HL-60 (cell line): ENCODE results near the gene PCOLCE2.

ENCODE experiments used
- DNase-seq, 2 experiments: peaks; one replicate each; pipeline ENCODE4 v3.0.0-alpha.2; 2010 to 2020; ENCODE audit warnings: low read depth in 1 of 2, low spot score in 1 of 2
- H3K27ac ChIP-seq: fragments of 250-450 bp; sonication (Bioruptor Pico); replicated peaks from 2 replicates; pipeline ENCODE4 v1.5.1; 2020; ENCODE audit warnings: mild to moderate bottlenecking, moderate library complexity
- H3K27me3 ChIP-seq: fragments of 250-450 bp; sonication (Bioruptor Pico); 2 replicates; pipeline ENCODE4 v1.5.1; 2021; ENCODE audit warnings: mild to moderate bottlenecking, moderate library complexity; ENCODE audit not compliant: insufficient read depth, poor library complexity, severe bottlenecking
- H3K4me3 ChIP-seq: replicated peaks from 2 replicates; pipeline ENCODE4 v1.5.1; 2011; ENCODE audit warnings: mild to moderate bottlenecking, control low read depth, low read length; ENCODE audit not compliant: insufficient read depth
- CTCF ChIP-seq: IDR thresholded peaks from one replicate; pipeline ENCODE4 v1.5.1; 2011; ENCODE audit warnings: low read length, control low read depth, inconsistent platforms; ENCODE audit not compliant: insufficient read depth
- GABPA ChIP-seq: IDR thresholded peaks from 2 replicates; pipeline ENCODE4 v1.6.1; 2012; ENCODE audit warnings: low read depth
- POLR2AphosphoS5 ChIP-seq: IDR thresholded peaks from 2 replicates; pipeline ENCODE4 v1.6.1; 2012; ENCODE audit warnings: low read depth
- REST ChIP-seq: IDR thresholded peaks from 2 replicates; pipeline ENCODE4 v1.6.1; 2012; ENCODE audit warnings: low read depth; ENCODE audit not compliant: insufficient replicate concordance
- SPI1 ChIP-seq: IDR thresholded peaks from 2 replicates; pipeline ENCODE4 v1.6.1; 2012; ENCODE audit warnings: low read depth, mild to moderate bottlenecking, borderline replicate concordance

Gene PCOLCE2

GRCh38 chr3:142925140-142925539 is 36.3 kb upstream of the PCOLCE2 start:
- no peak overlapping the region for H3K27ac ChIP-seq
- H3K27me3 ChIP-seq: no peaks in the 10 kb centered on the region
- DNase-seq: no peak
- TF ChIP-seq CTCF: no peak
- TF ChIP-seq REST: no peak
- TF ChIP-seq SPI1: no peak
- TF ChIP-seq POLR2AphosphoS5: no peak
- no peak for TF ChIP-seq GABPA
- no peak overlapping the region for H3K4me3 ChIP-seq

- Histone ChIP-seq H3K27ac (no peak overlapping the region), H3K27me3 (no peaks in the 10 kb centered on the region), H3K4me3 (no peak overlapping the region)
- DNase-seq: no peak
- TF ChIP-seq SPI1: no peak
- TF ChIP-seq GABPA: no peak
- TF ChIP-seq CTCF: no peak
- TF ChIP-seq POLR2AphosphoS5: no peak
- no peak for TF ChIP-seq REST
These were observed 34.8 kb upstream of the PCOLCE2 start for GRCh38 chr3:142923694-142924093.

- TF ChIP-seq SPI1 (no peak), REST (no peak), POLR2AphosphoS5 (no peak), GABPA (no peak), CTCF (no peak)
- Histone ChIP-seq H3K27ac (no peak overlapping the region), H3K27me3 (no peaks in the 10 kb centered on the region), H3K4me3 (no peak overlapping the region)
- no peak for DNase-seq
These were observed 27.7 kb upstream of the PCOLCE2 start for GRCh38 chr3:142916605-142917004.
